Neural progenitor cell (in vitro differentiated cells): ENCODE measurements around the gene ATXN7.

Experiments used
- EZH2 ChIP-seq: fragments of 200-600 bp; sonication (generic); IDR thresholded peaks from 2 replicates; pipeline ENCODE4 v1.6.1; 2017; ENCODE audit warnings: antibody characterized with exemption, mild to moderate bottlenecking, moderate library complexity
- EZH2phosphoT487 ChIP-seq: fragments of 200-600 bp; sonication (generic); IDR thresholded peaks from 2 replicates; pipeline ENCODE4 v1.6.1; 2017; ENCODE audit warnings: antibody characterized with exemption
- TF ChIP-seq, protein P1 (sequence below): fragments of 200-600 bp; sonication (generic); IDR thresholded peaks from 2 replicates; pipeline ENCODE4 v1.5.1; 2017; ENCODE audit warnings: antibody characterized with exemption, mild to moderate bottlenecking

- TF ChIP-seq, protein P1, sequence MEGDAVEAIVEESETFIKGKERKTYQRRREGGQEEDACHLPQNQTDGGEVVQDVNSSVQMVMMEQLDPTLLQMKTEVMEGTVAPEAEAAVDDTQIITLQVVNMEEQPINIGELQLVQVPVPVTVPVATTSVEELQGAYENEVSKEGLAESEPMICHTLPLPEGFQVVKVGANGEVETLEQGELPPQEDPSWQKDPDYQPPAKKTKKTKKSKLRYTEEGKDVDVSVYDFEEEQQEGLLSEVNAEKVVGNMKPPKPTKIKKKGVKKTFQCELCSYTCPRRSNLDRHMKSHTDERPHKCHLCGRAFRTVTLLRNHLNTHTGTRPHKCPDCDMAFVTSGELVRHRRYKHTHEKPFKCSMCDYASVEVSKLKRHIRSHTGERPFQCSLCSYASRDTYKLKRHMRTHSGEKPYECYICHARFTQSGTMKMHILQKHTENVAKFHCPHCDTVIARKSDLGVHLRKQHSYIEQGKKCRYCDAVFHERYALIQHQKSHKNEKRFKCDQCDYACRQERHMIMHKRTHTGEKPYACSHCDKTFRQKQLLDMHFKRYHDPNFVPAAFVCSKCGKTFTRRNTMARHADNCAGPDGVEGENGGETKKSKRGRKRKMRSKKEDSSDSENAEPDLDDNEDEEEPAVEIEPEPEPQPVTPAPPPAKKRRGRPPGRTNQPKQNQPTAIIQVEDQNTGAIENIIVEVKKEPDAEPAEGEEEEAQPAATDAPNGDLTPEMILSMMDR = no peak
- TF ChIP-seq EZH2phosphoT487 = no peak
- TF ChIP-seq EZH2 = no peak
These were observed 136.9 kb downstream of the ATXN7 start for GRCh38 chr3:64000453-64001055.
